ENCODE results near the gene FNIP2.
A peak's percentile ranks its signal among the peaks of the same experiment; 100 is the strongest.
"Not testable (repeated sequence)": the region's sequence is repeated elsewhere in the genome, so short reads cannot be mapped to it uniquely, and the experiment has no call there.

Gene FNIP2

GRCh38 chr4:158870626-158871334 lies 102.0 kb downstream of the FNIP2 start:
- no peak for DNase-seq (ENCODE audit: low spot score)

GRCh38 chr4:158871335-158871724 lies 102.5 kb downstream of the FNIP2 start:
- DNase-seq (ENCODE audit: low spot score) = no peak

- DNase-seq (ENCODE audit: low spot score) = peak; percentile 59
These were observed 105.1 kb downstream of the FNIP2 start for GRCh38 chr4:158873795-158874401.

GRCh38 chr4:158875026-158875425 lies 106.2 kb downstream of the FNIP2 start:
- DNase-seq (ENCODE audit: low spot score) = no peak

GRCh38 chr4:158875455-158875854 lies 106.6 kb downstream of the FNIP2 start:
- no peak for DNase-seq (ENCODE audit: low spot score)

- no peak for DNase-seq (ENCODE audit: low spot score)
These were observed 108.2 kb downstream of the FNIP2 start for GRCh38 chr4:158877069-158877468.

- not testable (repeated sequence) for DNase-seq (ENCODE audit: low spot score)
These were observed 113.3 kb downstream of the FNIP2 start for GRCh38 chr4:158882142-158882541.

GRCh38 chr4:158884280-158884679 lies 115.5 kb downstream of the FNIP2 start:
- DNase-seq (ENCODE audit: low spot score) = no peak

GRCh38 chr4:158885564-158885963 lies 116.7 kb downstream of the FNIP2 start:
- no peak for DNase-seq (ENCODE audit: low spot score)

- DNase-seq (ENCODE audit: low spot score) = no peak
These were observed 121.5 kb downstream of the FNIP2 start for GRCh38 chr4:158890294-158890693.

- no peak for DNase-seq (ENCODE audit: low spot score)
These were observed 122.4 kb downstream of the FNIP2 start for GRCh38 chr4:158891256-158891655.

- DNase-seq (ENCODE audit: low spot score) = no peak
These were observed 126.0 kb downstream of the FNIP2 start for GRCh38 chr4:158894826-158895225.

- DNase-seq (ENCODE audit: low spot score) = no peak
These were observed 127.2 kb downstream of the FNIP2 start for GRCh38 chr4:158895797-158896576.

GRCh38 chr4:158896577-158897238 lies 127.9 kb downstream of the FNIP2 start:
- not testable (repeated sequence) for DNase-seq (ENCODE audit: low spot score)

- not testable (repeated sequence) for DNase-seq (ENCODE audit: low spot score)
These were observed 131.6 kb downstream of the FNIP2 start for GRCh38 chr4:158900408-158900807.

- DNase-seq (ENCODE audit: low spot score) = peak; percentile 21
These were observed 133.7 kb downstream of the FNIP2 start for GRCh38 chr4:158902280-158903078.

GRCh38 chr4:158903079-158903456 lies 134.2 kb downstream of the FNIP2 start:
- DNase-seq (ENCODE audit: low spot score) = no peak

GRCh38 chr4:158903472-158904043 lies 134.7 kb downstream of the FNIP2 start:
- no peak for DNase-seq (ENCODE audit: low spot score)

- no peak for DNase-seq (ENCODE audit: low spot score)
These were observed 136.0 kb downstream of the FNIP2 start for GRCh38 chr4:158904815-158905214.

- peak; percentile 26 for DNase-seq (ENCODE audit: low spot score)
These were observed 137.2 kb downstream of the FNIP2 start for GRCh38 chr4:158906073-158906472.

GRCh38 chr4:158912390-158912789 lies 143.6 kb downstream of the FNIP2 start:
- no peak for DNase-seq (ENCODE audit: low spot score)
